WTC11 (cell line): ENCODE results near the gene PRTFDC1. TPM values are rescaled to one million over a fixed set of nuclear protein-coding genes. Genes with fewer than 3 reads are reported as not detected.

ENCODE experiments used
- ATAC-seq: fragments of 200-7000 bp; cut with Tn5 transposase; 2 replicates; pipeline ENCODE4 v1.10.0; 2021; ENCODE audit warnings: mild to moderate bottlenecking, moderate library complexity
- CTCF ChIA-PET: fragments of 300-600 bp; sonication (Branson Sonifier 250); formaldehyde crosslinking; loops from one replicate; lab custom pipeline; 2021; ENCODE audit warnings: antibody characterized with exemption; lab: Charles Lee
- POLR2A ChIA-PET: fragments of 350-600 bp; sonication (Branson Sonifier 250); formaldehyde crosslinking; loops from one replicate; lab custom pipeline; 2021; ENCODE audit warnings: antibody characterized with exemption; lab: Charles Lee
- DNase-seq: peaks from one replicate; pipeline ENCODE4 v3.0.0; 2021; ENCODE audit warnings: low spot score
- H3K27ac Mint-ChIP-seq: 2 replicates; pipeline ENCODE4 v1.8.0; 2021; ENCODE audit warnings: mixed read lengths
- H3K27me3 Mint-ChIP-seq: 2 replicates; pipeline ENCODE4 v1.8.0; 2021; ENCODE audit warnings: low read depth, mild to moderate bottlenecking, moderate library complexity, mixed read lengths
- H3K36me3 Mint-ChIP-seq: 2 replicates; pipeline ENCODE4 v1.8.0; 2021; ENCODE audit warnings: mixed read lengths
- H3K4me1 Mint-ChIP-seq: 2 replicates; pipeline ENCODE4 v1.8.0; 2022; ENCODE audit warnings: mixed read lengths
- H3K4me3 Mint-ChIP-seq: 2 replicates; pipeline ENCODE4 v1.8.0; 2021; ENCODE audit warnings: mild to moderate bottlenecking, moderate library complexity, mixed read lengths
- H3K9me3 Mint-ChIP-seq: 2 replicates; pipeline ENCODE4 v1.8.0; 2021; ENCODE audit warnings: mixed read lengths
- ATF6 ChIP-seq: sonication (generic); formaldehyde crosslinking; IDR thresholded peaks from 2 replicates; pipeline ENCODE4 v1.8.1; 2023; ENCODE audit warnings: mild to moderate bottlenecking, missing genetic modification reagents
- CREM ChIP-seq: sonication (generic); formaldehyde crosslinking; IDR thresholded peaks from 2 replicates; pipeline ENCODE4 v1.8.1; 2022; ENCODE audit warnings: mild to moderate bottlenecking, missing genetic modification reagents, moderate library complexity
- ELF4 ChIP-seq: sonication (generic); formaldehyde crosslinking; IDR thresholded peaks from 2 replicates; pipeline ENCODE4 v1.8.1; 2022; ENCODE audit warnings: low read depth, mild to moderate bottlenecking, moderate library complexity, missing genetic modification reagents
- GABPB1 ChIP-seq: sonication (generic); formaldehyde crosslinking; IDR thresholded peaks from 2 replicates; pipeline ENCODE4 v1.8.1; 2023; ENCODE audit warnings: mild to moderate bottlenecking, missing genetic modification reagents
- JUN ChIP-seq: sonication (generic); formaldehyde crosslinking; IDR thresholded peaks from 2 replicates; pipeline ENCODE4 v1.8.0; 2023; ENCODE audit warnings: mild to moderate bottlenecking, missing genetic modification reagents
- MLX ChIP-seq: sonication (generic); formaldehyde crosslinking; IDR thresholded peaks from 2 replicates; pipeline ENCODE4 v1.8.1; 2023; ENCODE audit warnings: mild to moderate bottlenecking, missing genetic modification reagents, moderate library complexity
- NFE2L1 ChIP-seq: sonication (generic); formaldehyde crosslinking; IDR thresholded peaks from 2 replicates; pipeline ENCODE4 v1.8.1; 2023; ENCODE audit warnings: missing genetic modification reagents
- NR1H2 ChIP-seq: sonication (generic); formaldehyde crosslinking; IDR thresholded peaks from 2 replicates; pipeline ENCODE4 v1.9.0; 2021; ENCODE audit warnings: mild to moderate bottlenecking, moderate library complexity, missing genetic modification reagents
- TEAD1 ChIP-seq: sonication (generic); formaldehyde crosslinking; IDR thresholded peaks from 2 replicates; pipeline ENCODE4 v1.8.0; 2022; ENCODE audit warnings: mild to moderate bottlenecking, missing genetic modification reagents
- TEAD4 ChIP-seq: sonication (generic); formaldehyde crosslinking; IDR thresholded peaks from 2 replicates; pipeline ENCODE4 v1.8.0; 2022; ENCODE audit warnings: mild to moderate bottlenecking, missing genetic modification reagents
- ZNF232 ChIP-seq: sonication (generic); formaldehyde crosslinking; IDR thresholded peaks from 2 replicates; pipeline ENCODE4 v1.8.0; 2022; ENCODE audit warnings: mild to moderate bottlenecking, missing genetic modification reagents
- ZNF281 ChIP-seq: sonication (generic); formaldehyde crosslinking; IDR thresholded peaks from 2 replicates; pipeline ENCODE4 v1.8.0; 2023; ENCODE audit warnings: mild to moderate bottlenecking, missing genetic modification reagents
- total RNA-seq: library from RNA; stranded (reverse); gene quantifications from 3 replicates; pipeline ENCODE4 v1.2.3, GENCODE V29; 2021
- TF ChIP-seq, protein P1 (sequence below): sonication (generic); formaldehyde crosslinking; IDR thresholded peaks from 2 replicates; pipeline ENCODE4 v1.8.1; 2023; ENCODE audit warnings: mild to moderate bottlenecking, moderate library complexity, missing genetic modification reagents
- TF ChIP-seq, protein P2 (sequence below): sonication (generic); formaldehyde crosslinking; IDR thresholded peaks from 2 replicates; pipeline ENCODE4 v1.8.0; 2022; ENCODE audit warnings: mild to moderate bottlenecking, missing genetic modification reagents
- TF ChIP-seq, protein P3 (sequence below): sonication (generic); formaldehyde crosslinking; IDR thresholded peaks from 2 replicates; pipeline ENCODE4 v1.8.0; 2022; ENCODE audit warnings: mild to moderate bottlenecking, missing genetic modification reagents

Gene PRTFDC1
- total RNA-seq, 1 experiment from 2014 or later = 6.1 TPM

- TF ChIP-seq, protein P1, sequence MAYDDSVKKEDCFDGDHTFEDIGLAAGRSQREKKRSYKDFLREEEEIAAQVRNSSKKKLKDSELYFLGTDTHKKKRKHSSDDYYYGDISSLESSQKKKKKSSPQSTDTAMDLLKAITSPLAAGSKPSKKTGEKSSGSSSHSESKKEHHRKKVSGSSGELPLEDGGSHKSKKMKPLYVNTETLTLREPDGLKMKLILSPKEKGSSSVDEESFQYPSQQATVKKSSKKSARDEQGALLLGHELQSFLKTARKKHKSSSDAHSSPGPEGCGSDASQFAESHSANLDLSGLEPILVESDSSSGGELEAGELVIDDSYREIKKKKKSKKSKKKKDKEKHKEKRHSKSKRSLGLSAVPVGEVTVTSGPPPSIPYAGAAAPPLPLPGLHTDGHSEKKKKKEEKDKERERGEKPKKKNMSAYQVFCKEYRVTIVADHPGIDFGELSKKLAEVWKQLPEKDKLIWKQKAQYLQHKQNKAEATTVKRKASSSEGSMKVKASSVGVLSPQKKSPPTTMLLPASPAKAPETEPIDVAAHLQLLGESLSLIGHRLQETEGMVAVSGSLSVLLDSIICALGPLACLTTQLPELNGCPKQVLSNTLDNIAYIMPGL = no peak
- no peak for TF ChIP-seq GABPB1 (CRISPR knock-in tag)
- TF ChIP-seq TEAD4 (CRISPR knock-in tag) = no peak
- TF ChIP-seq ELF4 = no peak
These were observed 1.3 kb upstream of the PRTFDC1 start (continued) for GRCh38 chr10:24953675-24954074.

DNA sequence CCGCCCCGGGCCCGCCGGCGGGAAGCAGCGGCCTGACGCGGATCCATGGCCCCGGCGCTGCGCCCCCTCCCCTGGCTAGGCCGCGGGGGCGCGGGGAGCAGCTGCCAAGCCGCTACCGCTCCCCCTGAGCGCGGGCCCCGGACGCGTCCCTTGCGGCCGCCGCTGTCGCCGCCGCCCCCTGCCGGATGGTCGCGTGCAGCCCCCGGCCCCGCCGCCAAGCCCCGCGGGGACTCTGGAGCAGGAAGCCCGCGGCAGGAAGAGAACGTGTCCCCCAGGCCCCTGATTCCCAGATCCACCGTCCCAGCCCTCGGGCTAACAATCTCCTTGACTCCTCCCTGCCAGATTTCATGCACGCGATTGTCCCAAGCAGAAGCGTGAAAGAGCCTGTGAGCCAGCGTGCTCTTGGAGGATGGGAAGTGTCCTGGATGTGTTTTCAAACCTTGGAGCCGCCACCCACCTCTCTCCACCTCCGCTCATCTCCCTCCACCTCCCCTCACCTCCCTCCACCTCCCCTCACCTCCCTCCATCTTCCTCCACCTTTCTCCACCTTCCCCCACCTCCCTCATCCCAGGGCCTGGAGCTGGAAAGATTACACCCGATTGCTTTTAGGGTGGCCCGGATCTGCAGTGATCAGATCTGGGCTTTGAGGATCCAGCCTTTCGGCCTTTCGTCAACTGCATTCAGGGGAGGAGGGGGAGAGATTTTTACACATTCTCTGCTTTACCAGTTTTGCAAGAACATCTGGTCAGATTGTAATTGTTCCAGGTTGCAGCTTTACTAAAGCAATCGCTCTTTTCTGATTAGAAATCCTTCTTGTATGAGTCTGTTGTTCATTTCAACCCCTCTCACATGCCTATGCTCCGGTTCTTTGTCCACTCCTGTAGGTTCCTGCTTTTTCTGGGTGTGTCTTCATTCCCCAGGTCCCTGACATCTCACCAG lies 570 bp upstream of the PRTFDC1 start:
- CTCF ChIA-PET = interaction anchor here (0.6 to 1.7 kb wide), 4 partner anchors 16 to 274 kb away, joined by 3 to 7 read pairs (median 4); no protein-coding TSS in a partner anchor
- H3K4me1 Mint-ChIP-seq = peaks cover 35% of the 10 kb centered on the region
- no peaks in the 10 kb centered on the region for H3K36me3 Mint-ChIP-seq
- peak overlapping the region; percentile 75 for H3K4me3 Mint-ChIP-seq
- H3K27me3 Mint-ChIP-seq = no peaks in the 10 kb centered on the region
- H3K27ac Mint-ChIP-seq = peak overlapping the region; percentile 84
- POLR2A ChIA-PET = interaction anchor here (0.6 to 1.5 kb wide), 9 partner anchors 63 to 728 kb away, joined by 3 to 10 read pairs (median 4); partner anchors contain the start of genes ENKUR, GPR158 and THNSL1
- DNase-seq (no peak), ATAC-seq (peak; percentile 43)
- no peaks in the 10 kb centered on the region for H3K9me3 Mint-ChIP-seq
- TF ChIP-seq, protein P2, sequence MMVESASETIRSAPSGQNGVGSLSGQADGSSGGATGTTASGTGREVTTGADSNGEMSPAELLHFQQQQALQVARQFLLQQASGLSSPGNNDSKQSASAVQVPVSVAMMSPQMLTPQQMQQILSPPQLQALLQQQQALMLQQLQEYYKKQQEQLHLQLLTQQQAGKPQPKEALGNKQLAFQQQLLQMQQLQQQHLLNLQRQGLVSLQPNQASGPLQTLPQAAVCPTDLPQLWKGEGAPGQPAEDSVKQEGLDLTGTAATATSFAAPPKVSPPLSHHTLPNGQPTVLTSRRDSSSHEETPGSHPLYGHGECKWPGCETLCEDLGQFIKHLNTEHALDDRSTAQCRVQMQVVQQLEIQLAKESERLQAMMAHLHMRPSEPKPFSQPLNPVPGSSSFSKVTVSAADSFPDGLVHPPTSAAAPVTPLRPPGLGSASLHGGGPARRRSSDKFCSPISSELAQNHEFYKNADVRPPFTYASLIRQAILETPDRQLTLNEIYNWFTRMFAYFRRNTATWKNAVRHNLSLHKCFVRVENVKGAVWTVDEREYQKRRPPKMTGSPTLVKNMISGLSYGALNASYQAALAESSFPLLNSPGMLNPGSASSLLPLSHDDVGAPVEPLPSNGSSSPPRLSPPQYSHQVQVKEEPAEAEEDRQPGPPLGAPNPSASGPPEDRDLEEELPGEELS (CRISPR knock-in tag) = 0 out of 2 replicates have a peak, but pooled peaks have one; percentile 25
- TF ChIP-seq ZNF281 (0 out of 2 replicates have a peak, but pooled peaks have one; percentile 35), ZNF232 (CRISPR knock-in tag) (peak; percentile 61; the same call in 1 of the 2 replicates), NR1H2 (CRISPR knock-in tag) (no peak), MLX (CRISPR knock-in tag) (no peak), TEAD1 (CRISPR knock-in tag) (0 out of 2 replicates have a peak, but pooled peaks have one; percentile 35), CREM (CRISPR knock-in tag) (no peak), NFE2L1 (CRISPR knock-in tag) (peak; percentile 19; the same call in 1 of the 2 replicates), JUN (CRISPR knock-in tag) (0 out of 2 replicates have a peak, but pooled peaks have one; percentile 24), ATF6 (CRISPR knock-in tag) (no peak)
- TF ChIP-seq, protein P3, sequence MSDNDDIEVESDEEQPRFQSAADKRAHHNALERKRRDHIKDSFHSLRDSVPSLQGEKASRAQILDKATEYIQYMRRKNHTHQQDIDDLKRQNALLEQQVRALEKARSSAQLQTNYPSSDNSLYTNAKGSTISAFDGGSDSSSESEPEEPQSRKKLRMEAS = peak; percentile 63; the same call in 1 of the 2 replicates
